ENCODE measurements around the gene NHLRC4. TPM values are rescaled to one million over a fixed set of nuclear protein-coding genes. Genes with fewer than 3 reads are reported as not detected.

Gene NHLRC4
- total and polyA plus RNA-seq, 2 of the 4 experiments (the other 2 are of a cell fraction) = 0.72 to 0.84 TPM

DNA sequence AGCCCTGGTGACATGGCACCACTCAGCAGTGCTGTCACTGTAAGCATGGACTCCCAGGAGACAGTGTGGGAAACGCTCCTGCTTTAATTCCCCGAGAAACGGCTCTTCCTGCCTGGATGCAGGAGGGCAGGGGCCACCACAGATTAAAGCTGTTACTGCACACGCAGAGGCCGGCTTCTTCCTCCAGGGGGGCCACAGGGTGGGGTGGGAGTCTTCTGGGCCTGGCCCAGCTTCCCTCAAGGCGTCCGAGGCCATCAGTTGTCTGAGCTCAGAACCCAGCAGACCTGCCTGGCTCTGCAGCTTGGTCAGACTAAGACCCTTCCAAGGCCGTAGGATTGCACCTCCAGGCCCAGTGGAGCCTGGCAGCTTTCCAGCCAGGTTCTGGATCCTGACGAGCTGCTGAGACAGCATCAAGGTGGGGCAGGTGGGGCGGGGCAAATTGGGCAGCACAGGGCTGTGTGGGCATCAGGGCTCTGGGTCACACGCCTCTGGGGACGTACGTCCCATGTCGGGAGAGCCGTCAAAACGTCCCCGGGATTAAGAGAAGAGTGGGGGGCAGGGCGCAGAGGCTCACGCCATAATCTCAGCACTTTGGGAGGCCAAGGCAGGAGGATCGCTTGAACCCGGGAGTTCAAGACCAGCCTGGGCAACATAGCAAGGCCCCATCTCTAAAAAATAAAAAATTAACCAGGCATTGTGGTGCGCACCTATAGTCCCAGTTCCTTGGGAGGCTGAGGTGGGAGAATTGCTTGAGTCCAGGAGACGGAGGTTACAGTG is 44.3 kb upstream of the NHLRC4 start:
- Histone ChIP-seq H2AFZ (replicated peaks; ENCODE audit: low read length, poor library complexity) (no peak overlapping the region), H2AK9ac (replicated peaks; ENCODE audit: low read depth, low read length, poor library complexity) (no peak overlapping the region), H2BK120ac (ENCODE audit: low read depth, low read length) (no peak overlapping the region), H4K5ac (ENCODE audit: low read depth, low read length) (no peak overlapping the region), H3K23ac (ENCODE audit: low read depth, low read length) (no peak overlapping the region), H3K9me3 (ENCODE audit: control insufficient read depth, insufficient read depth, low read length) (no peaks in the 10 kb centered on the region), H2BK5ac (ENCODE audit: low read depth, low read length, poor library complexity, severe bottlenecking) (no peak overlapping the region), H3K27ac (ENCODE audit: insufficient read depth, low read length) (no peak overlapping the region), H3K4me1 (ENCODE audit: control insufficient read depth, insufficient read depth, low read length) (peaks cover 15% of the 10 kb centered on the region), H2AK5ac (ENCODE audit: low read depth, low read length) (no peak overlapping the region), H4K20me1 (ENCODE audit: insufficient read depth, low read length) (peaks cover 35% of the 10 kb centered on the region), H4K8ac (ENCODE audit: low read depth in 2 of 2, low read length in 2 of 2) (no peak overlapping the region), H3K27me3 (ENCODE audit: control insufficient read depth, insufficient read depth, low read length) (no peaks in the 10 kb centered on the region), H3K4me2 (ENCODE audit: low read depth, low read length) (no peak overlapping the region), H3K56ac (ENCODE audit: extremely low read depth, insufficient read depth, low read length) (no peak overlapping the region), H3K4me3 (ENCODE audit: insufficient read depth, low read depth, low read length) (no peak overlapping the region), H4K91ac (ENCODE audit: insufficient read depth, low read depth, low read length) (no peak overlapping the region), H3K79me1 (ENCODE audit: low read depth in 1 of 2, low read length in 2 of 2) (peaks cover 8 to 47% of the 10 kb centered on the region in 2 experiments; a peak in 2 of 4 replicates), H3K4ac (ENCODE audit: low read depth, low read length) (no peak overlapping the region), H2BK15ac (ENCODE audit: low read depth, low read length) (no peak overlapping the region), H3K9me1 (ENCODE audit: insufficient read depth, low read length) (peaks cover 6% of the 10 kb centered on the region; the same call in 1 of the 2 replicates), H3K9ac (ENCODE audit: low read depth, low read length) (no peak overlapping the region), H2BK20ac (ENCODE audit: low read depth, low read length) (no peak overlapping the region), H3K36me3 (ENCODE audit: control insufficient read depth, insufficient read depth, low read length) (peaks cover 29% of the 10 kb centered on the region), H3K18ac (ENCODE audit: low read depth, low read length) (no peak overlapping the region), H3K14ac (replicated peaks; ENCODE audit: low read depth, low read length) (no peak overlapping the region)
- intact Hi-C loops (cut with micrococcal nuclease) = no loop called here
- POLR2A ChIA-PET (ENCODE audit: unreplicated experiment) = no interaction called here
- no peak for DNase-seq
- 70% methylated on average over 10 of the region's 23 CpGs; no CpG with 5 or more reads in 1 of the 2 experiments for WGBS, 2 experiments (ENCODE audit: extremely low coverage in 2 of 2, insufficient read length in 1 of 2)
- no TSS peak for BruUV-seq (replicated peaks)
- dilution Hi-C loops (cut with HindIII; ENCODE audit: low sequenced_read_pairs, unreplicated experiment) = no loop called here
- CTCF ChIA-PET = no interaction called here
- in situ Hi-C loops (cut with MboI; ENCODE audit: low sequenced_read_pairs) = no loop called here
- no peak for ATAC-seq (ENCODE audit: low read depth)
- TF ChIP-seq FOS (IDR thresholded peaks at IDR 0.05; ENCODE audit: low read depth, low read length) (no peak), RAD21 (IDR thresholded peaks at IDR 0.05; ENCODE audit: low read length) (no peak), MAZ (IDR thresholded peaks at IDR 0.05; ENCODE audit: borderline replicate concordance, low read depth, low read length) (no peak), POLR2A (IDR thresholded peaks at IDR 0.05; ENCODE audit: low read depth, low read length) (no peak), SMC3 (IDR thresholded peaks at IDR 0.05; ENCODE audit: low read depth, low read length) (no peak), RCOR1 (IDR thresholded peaks at IDR 0.05; ENCODE audit: insufficient replicate concordance, low read length) (no peak), CEBPB (IDR thresholded peaks at IDR 0.05; ENCODE audit: low read depth, low read length) (no peak)
- TF ChIP-seq, protein P1, sequence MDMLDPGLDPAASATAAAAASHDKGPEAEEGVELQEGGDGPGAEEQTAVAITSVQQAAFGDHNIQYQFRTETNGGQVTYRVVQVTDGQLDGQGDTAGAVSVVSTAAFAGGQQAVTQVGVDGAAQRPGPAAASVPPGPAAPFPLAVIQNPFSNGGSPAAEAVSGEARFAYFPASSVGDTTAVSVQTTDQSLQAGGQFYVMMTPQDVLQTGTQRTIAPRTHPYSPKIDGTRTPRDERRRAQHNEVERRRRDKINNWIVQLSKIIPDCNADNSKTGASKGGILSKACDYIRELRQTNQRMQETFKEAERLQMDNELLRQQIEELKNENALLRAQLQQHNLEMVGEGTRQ (IDR thresholded peaks at IDR 0.05; ENCODE audit: low read depth, low read length) = no peak
